GM10266 (cell line): ENCODE measurements around the gene SLC34A3.
"Not testable (repeated sequence)": the region's sequence is repeated elsewhere in the genome, so short reads cannot be mapped to it uniquely, and the experiment has no call there.

ENCODE experiments used
- DNase-seq: peaks from one replicate; pipeline ENCODE4 v3.0.0; 2012; ENCODE audit errors: extremely low spot score
- TF ChIP-seq, protein P1 (sequence below): IDR thresholded peaks from 2 replicates; pipeline ENCODE4 v1.5.1; 2012; ENCODE audit warnings: mild to moderate bottlenecking, low read depth; ENCODE audit not compliant: control insufficient read depth, insufficient read depth; ENCODE audit errors: missing control alignments

SLC34A3 gene

DNA sequence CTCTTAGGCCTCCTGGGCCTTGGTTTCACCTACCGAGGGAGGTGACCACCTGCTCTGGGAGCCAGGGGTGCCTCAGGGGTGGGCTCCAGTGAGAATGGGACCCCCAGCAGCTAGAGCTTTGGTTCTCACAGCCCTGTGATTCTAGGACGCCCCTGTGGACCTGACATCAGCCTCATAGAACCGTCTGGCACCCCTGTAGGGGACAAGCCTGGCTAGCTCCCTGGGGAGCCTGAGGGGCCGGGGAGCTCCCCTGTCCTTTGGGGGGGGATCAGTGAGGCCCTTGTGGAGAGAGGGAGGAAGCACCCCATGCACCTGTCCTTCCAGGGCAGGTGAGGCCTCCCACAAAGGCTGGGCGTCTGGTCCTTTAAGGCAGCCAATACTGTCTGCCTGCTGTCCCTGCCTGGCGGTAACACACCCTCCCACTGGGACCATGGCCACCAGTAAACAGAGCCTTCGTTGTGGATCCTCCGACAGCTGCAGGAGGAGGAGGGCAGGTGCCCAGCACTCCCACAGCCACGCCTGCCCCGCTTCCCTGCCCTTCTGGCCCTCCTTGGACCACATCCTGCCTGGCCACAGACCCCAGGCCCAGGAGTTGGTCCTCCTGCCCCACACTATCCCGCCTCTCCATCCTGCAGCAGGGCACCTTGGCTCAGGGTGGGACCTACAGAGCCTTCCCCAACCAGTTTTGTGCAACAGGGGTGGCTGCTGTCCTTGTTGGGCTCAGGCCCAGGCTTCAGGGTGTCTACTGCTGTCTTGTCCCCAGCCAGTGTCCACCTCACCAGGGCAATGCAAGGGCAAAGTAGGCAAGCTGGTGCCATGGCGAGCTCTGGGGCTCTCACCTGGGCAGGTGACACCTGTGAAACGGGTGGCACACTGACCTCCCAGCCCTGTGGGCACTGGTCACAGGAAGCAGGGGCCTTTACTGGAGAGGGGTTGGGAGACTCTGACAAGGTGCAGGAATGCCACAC, 7.3 kb downstream of the SLC34A3 start:
- DNase-seq, result no peak

DNA sequence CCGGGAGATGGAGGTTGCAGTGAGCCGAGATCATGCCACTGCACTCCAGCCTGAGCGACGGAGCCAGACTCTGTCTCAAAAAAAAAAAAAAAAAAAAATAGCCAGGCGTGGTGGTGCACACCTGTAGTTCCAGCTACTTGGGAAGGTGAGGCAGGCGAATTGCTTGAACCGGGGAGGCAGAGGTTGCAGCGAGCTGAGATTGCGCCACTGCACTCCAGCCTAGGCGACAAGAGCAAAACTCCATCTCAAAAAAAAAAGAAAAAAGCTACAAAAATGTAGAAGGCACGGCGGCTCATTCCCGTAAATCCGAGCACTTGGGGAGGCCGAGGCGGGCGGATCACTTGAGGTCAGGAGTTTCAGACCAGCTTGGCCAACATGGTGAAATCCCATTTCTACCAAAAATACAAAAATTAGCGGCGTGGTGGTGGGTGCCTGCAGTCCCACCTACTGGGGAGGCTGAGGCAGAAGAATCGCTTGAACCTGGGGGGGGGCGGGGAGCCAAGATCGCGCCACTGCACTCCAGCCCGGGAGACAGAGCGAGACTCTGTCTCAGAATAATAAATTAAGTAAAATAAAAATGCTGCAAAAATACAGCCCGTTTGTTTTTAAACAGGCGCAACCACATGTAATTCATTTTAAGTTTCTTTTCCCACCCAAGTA, 9.0 kb downstream of the SLC34A3 start:
- not testable (repeated sequence) for DNase-seq

More for the DNA sequence above, 7.3 kb downstream of the SLC34A3 start:
- TF ChIP-seq, protein P1, sequence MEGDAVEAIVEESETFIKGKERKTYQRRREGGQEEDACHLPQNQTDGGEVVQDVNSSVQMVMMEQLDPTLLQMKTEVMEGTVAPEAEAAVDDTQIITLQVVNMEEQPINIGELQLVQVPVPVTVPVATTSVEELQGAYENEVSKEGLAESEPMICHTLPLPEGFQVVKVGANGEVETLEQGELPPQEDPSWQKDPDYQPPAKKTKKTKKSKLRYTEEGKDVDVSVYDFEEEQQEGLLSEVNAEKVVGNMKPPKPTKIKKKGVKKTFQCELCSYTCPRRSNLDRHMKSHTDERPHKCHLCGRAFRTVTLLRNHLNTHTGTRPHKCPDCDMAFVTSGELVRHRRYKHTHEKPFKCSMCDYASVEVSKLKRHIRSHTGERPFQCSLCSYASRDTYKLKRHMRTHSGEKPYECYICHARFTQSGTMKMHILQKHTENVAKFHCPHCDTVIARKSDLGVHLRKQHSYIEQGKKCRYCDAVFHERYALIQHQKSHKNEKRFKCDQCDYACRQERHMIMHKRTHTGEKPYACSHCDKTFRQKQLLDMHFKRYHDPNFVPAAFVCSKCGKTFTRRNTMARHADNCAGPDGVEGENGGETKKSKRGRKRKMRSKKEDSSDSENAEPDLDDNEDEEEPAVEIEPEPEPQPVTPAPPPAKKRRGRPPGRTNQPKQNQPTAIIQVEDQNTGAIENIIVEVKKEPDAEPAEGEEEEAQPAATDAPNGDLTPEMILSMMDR, result no peak

DNA sequence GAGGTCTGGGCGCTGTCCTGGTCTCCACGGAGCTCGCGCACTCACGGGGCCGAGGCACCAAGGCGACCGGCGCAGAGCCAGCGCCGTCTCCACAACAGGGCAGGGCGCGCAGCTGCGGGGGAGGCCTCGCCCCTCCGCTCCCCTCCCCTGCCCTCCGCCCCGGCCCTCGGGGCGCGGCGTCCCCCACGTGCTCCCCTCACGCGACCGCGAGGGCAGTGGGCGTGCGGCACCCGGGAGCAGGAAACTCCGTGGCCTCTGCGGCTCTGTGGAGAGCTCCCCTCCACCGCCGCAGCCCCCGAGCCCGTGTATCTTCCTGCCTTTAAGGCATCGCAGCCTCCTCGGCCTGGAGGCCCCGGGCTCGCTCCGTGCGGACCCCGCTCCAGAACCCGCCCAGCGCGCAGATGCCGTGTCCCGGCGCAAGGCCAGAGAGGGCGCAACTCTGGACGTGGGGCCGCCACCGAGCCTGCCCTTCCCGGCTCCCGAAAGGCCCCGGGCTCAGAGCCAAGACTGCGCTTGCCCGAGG, 9.7 kb downstream of the SLC34A3 start:
- TF ChIP-seq, protein P1, result peak; percentile 31
- DNase-seq, result peak; percentile 79

DNA sequence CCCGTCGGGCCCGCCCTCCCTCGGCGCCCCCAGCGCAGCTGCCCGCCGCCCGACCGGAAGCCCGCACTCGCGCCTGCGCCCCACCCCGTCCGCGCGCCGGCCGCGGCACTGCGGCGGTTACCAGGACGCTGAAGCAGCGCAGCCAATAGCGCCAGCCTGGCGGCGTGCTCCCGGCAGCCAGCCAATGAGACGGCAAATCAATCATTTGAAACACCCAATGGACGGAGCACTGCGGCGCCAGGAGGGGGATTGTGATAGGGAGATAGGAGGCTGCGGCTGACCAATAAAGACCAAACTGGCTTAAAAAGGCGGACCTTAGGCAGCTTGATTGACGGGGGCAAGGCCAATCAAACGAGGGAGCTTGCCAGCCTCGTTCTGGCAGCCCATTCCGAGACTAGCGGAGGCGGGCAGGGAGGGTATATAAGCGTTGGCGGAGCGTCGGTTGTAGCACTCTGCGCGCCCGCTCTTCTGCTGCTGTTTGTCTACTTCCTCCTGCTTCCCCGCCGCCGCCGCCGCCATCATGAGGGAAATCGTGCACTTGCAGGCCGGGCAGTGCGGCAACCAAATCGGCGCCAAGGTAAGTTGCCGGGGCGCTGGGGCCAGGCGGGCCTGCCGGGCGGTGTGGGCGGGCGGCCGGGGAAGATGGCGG, 10.3 kb downstream of the SLC34A3 start, which contains the start of gene TUBB4B:
TSS of gene TUBB4B (plus strand) at position 447 of the 649 bp plus-strand sequence. CDS start at position 521, 74 bp downstream.
- peak; percentile 100 for DNase-seq
- TF ChIP-seq, protein P1, result no peak

- TF ChIP-seq, protein P1, result no peak
- peak; percentile 78 for DNase-seq
Observed at GRCh38 chr9:137241490-137242268, 11.0 kb downstream of the SLC34A3 start.

DNA sequence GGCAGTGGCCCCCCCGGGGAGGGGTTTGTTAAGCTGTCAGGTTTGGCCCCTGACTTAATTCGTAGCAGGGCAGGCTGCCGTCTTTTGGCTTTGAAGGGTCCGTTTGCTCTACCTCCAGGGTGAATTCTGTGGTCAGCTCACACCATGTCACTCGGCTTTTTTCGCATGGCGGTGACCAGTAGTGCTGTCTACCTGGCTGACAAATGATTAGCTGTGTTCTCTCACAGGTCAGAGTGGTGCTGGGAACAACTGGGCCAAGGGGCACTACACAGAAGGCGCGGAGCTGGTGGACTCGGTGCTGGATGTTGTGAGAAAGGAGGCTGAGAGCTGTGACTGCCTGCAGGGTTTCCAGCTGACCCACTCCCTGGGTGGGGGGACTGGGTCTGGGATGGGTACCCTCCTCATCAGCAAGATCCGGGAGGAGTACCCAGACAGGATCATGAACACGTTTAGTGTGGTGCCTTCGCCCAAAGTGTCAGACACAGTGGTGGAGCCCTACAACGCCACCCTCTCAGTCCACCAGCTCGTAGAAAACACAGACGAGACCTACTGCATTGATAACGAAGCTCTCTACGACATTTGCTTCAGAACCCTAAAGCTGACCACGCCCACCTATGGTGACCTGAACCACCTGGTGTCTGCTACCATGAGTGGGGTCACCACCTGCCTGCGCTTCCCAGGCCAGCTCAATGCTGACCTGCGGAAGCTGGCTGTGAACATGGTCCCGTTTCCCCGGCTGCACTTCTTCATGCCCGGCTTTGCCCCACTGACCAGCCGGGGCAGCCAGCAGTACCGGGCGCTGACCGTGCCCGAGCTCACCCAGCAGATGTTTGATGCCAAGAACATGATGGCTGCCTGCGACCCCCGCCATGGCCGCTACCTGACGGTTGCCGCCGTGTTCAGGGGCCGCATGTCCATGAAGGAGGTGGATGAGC, 11.8 kb downstream of the SLC34A3 start:
- TF ChIP-seq, protein P1, result no peak
- no peak for DNase-seq

DNA sequence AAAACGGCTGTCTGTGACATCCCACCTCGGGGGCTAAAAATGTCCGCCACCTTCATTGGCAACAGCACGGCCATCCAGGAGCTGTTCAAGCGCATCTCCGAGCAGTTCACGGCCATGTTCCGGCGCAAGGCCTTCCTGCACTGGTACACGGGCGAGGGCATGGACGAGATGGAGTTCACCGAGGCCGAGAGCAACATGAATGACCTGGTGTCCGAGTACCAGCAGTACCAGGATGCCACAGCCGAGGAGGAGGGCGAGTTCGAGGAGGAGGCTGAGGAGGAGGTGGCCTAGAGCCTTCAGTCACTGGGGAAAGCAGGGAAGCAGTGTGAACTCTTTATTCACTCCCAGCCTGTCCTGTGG, 12.5 kb downstream of the SLC34A3 start:
- DNase-seq, result not testable (repeated sequence)
